Upper lobe of left lung (tissue), 4 donors: ENCODE measurements around the gene CYFIP2.

Experiments used
- POLR2A ChIP-seq, 4 donors: fragments of 450-650 bp; IDR thresholded peaks; one replicate each; pipeline ENCODE4 v1.5.1; 2016 to 2017; ENCODE audit warnings: antibody characterized with exemption in 4 of 4, mild to moderate bottlenecking in 2 of 4
- TF ChIP-seq, protein P1 (sequence below), 6 experiments: fragments of 450-650 bp in 4 of 6; fragments of 200-600 bp in 2 of 6; sonication (generic) in 2 of 6; IDR thresholded peaks; one replicate each; pipeline ENCODE4 v1.5.1; 2016 to 2019; ENCODE audit warnings: antibody characterized with exemption in 6 of 6

GRCh38 chr5:157290981-157291711, 25.2 kb downstream of the CYFIP2 start:
- TF ChIP-seq, protein P1, sequence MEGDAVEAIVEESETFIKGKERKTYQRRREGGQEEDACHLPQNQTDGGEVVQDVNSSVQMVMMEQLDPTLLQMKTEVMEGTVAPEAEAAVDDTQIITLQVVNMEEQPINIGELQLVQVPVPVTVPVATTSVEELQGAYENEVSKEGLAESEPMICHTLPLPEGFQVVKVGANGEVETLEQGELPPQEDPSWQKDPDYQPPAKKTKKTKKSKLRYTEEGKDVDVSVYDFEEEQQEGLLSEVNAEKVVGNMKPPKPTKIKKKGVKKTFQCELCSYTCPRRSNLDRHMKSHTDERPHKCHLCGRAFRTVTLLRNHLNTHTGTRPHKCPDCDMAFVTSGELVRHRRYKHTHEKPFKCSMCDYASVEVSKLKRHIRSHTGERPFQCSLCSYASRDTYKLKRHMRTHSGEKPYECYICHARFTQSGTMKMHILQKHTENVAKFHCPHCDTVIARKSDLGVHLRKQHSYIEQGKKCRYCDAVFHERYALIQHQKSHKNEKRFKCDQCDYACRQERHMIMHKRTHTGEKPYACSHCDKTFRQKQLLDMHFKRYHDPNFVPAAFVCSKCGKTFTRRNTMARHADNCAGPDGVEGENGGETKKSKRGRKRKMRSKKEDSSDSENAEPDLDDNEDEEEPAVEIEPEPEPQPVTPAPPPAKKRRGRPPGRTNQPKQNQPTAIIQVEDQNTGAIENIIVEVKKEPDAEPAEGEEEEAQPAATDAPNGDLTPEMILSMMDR (IDR thresholded peaks at IDR 0.05): no peak
- TF ChIP-seq POLR2A (IDR thresholded peaks at IDR 0.05): no peak
